Measurements from ENCODE around the gene SLC22A12.

The SLC22A12 gene

GRCh38 chr11:64629103-64629502 is 38.1 kb downstream of the SLC22A12 start:
- no peak for DNase-seq

DNA sequence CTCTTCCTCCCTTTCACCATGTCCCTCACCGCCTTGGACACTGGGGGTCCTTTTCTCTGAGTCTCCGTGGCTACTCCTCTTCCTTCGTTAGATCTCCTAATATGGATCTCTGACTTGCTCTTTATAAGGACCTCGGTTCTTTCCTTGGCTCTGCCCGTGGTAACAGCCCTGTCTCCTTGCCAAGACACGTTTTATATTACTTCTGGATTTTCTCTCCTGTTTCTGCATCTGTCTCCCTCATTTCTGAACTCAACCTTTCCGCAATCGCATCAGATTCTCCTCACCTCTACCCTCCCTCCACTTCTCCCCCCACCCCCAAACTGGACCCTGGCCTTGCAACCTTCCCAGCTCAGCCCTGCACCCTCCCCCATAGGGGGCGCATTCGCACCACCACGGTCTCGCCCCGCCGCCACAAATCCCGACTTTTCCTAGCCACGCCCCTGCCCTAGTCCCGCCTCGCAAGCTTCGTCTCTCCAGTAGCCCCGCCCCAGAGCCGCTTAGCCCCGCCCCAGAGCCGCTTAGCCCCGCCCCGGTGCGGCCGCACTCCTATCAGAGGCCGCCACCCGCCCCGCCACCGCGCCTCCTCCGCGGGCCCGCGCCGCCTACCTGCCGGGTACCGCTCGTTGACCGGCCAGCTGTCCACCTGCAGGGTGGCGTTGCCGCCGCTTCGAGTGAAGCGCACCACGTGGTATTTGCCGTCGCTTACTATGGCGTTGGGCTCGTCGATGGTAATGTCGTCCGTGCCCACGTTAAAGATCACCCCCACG is 39.0 kb downstream of the SLC22A12 start:
- no peak for DNase-seq

- DNase-seq = no peak
These were observed 40.7 kb downstream of the SLC22A12 start for GRCh38 chr11:64631675-64632074.

DNA sequence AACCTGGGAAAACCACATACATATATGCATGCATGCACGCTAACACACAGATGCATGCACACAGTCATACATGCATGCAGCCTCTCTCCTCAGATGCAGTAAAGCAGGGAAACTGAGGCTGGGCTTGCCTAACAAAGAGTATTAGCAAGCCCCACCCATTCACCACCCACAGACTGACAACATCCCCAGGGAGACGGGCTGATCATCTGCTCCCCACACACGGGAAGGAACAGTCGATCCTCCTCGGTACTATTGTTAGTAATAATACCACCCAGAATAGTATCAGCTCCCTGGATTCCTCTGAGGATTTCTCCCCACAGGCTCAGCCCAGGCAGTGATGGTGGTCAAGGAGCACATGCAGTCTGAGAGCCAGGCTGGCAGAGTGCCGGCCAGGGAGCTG is 41.2 kb downstream of the SLC22A12 start:
- no peak for DNase-seq

DNA sequence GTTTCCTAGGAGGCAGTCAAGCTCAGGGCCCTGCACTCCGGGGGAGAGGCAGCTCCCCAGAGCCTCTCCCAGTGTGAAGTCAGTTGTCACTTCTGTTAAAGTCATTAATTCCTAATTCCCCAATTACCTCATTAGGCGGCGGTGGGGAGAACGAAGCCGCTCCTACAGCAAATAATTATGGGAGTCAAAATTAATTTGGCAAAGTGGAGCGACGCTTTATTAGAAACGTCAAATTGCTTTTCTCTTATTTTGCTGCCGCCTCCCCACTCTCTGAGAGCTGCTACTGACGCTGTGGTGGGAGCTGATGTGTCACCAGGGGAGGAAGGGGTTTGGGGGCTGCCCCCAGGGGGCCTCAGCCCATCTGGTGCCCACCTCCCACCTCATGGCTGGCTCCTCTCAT is 41.6 kb downstream of the SLC22A12 start:
- DNase-seq = no peak

DNA sequence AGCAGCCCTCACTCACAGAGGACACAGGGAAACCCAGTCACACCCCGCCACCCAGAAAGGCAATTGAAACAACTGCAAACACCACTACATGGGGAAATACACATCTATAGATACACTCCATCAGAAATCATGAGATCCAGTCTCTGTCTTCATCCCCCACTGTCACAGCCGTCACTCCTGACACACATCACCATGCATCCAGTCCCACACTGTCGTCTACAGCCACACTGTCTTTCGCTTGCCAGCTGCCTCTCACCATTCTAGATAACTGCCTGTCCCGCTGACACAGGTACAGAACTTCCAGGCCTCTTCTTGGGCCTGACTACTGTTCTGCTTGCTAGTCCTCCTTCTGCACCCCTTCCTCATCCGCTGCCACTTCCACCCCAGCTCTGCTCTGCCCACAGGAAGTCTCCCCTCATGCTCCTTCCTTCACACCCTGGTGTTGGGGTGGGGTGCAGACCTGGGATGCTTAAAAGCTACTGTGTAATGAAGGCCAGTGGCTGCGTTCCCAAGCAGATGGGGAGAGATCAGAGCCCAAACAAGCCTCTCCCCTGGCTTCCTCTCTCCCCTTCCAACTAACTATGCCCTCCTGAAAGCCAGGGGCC is 42.6 kb downstream of the SLC22A12 start:
- no peak for DNase-seq

GRCh38 chr11:64637334-64638017 is 46.5 kb downstream of the SLC22A12 start:
- DNase-seq = no peak

- DNase-seq = no peak
These were observed 47.1 kb downstream of the SLC22A12 start for GRCh38 chr11:64638018-64638665.

- no peak for DNase-seq
These were observed 47.8 kb downstream of the SLC22A12 start for GRCh38 chr11:64638829-64639228.

GRCh38 chr11:64639885-64640284 is 48.9 kb downstream of the SLC22A12 start:
- no peak for DNase-seq

DNA sequence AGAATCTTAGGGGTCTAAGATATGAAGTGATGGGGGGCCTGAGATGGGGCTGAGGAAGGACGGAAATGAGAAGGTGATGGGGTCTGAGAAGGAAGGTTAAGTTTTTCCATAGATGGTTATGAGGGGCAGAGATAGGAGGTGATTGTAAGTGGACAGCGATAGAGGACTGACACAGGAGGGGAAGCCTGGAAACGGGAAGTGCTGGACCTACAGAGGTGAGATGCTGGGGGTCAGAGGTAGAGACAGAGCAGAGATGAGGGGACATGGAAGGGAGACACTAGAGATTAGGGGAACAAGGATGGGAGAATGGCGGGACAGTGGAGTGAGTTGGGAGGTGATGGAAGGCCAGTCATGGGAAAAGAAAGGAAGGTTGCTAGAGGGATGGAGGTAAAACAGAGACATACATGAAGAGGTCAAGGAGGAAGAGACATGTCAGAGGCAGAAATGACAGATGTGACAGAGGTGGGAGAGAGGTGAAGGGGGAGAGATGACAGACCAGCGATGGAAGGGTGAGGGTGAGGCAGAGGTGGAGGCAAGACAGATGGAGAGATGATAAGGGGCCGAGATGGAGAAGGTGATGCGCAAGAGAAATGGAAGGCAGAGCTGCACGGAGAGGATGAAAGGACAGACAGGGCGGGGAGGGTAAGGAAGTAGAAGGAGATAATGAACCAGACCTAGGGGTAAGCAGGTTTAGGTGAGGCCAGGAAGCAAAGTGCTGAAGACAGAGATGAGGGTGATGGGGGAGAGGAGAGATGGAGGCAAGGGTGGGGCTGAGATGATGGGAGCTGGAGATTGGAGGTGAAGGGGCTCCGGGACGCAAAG is 50.8 kb downstream of the SLC22A12 start:
- DNase-seq = no peak

GRCh38 chr11:64642418-64642735 is 51.4 kb downstream of the SLC22A12 start:
- no peak for DNase-seq

DNA sequence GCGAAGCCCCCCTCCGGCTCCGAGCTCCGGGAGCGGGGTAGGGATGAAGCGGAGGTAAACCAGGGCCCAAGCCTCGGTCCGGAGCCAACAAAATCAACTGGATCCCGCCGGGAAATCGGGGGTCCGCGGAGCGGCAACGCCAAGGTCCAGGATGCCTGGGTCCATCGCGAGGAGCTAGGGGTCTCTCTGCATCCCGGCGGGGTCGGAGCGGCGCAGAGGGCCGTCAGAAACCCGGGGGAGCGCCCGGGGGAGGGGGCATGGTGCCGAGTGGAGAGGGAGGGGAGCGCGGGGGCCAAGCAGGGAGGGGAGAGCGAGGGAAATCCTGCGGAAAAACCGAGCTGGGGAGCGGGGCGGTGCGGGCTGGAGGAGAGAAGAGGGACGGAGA is 51.8 kb downstream of the SLC22A12 start:
- DNase-seq = no peak

- no peak for DNase-seq
These were observed 52.3 kb downstream of the SLC22A12 start for GRCh38 chr11:64643256-64643881.

DNA sequence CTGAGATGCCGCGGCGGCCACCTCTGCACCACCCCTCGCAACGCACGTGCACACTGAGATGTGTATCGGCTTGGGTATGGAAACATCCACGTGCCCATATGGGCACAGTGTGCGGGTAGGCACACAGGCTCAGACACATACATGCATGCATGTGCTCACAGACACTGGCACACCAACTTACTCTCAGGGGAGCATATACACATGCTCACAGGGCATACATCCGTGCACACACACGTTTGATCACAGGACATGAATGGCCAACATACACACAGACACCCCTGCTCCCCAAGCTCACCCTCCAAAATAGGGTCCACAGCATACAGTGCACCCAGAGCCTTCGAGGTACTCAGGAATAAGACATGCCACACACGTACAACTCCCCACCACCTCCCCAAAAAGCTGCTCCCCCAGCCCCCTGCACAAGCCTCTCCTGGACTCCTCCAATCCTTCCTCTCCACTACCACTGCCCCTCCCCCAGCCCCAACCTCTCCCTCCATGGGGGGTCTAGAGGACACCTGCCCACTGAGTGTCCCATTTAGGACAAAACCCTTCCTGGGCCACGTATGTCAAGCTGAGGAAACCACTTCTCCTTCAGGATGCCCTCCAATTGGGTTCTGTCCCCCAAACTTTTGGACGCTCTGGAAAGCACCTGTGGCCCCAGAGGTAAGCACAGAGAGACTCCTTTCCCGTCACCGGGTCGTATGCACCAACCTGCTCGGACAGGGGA is 53.1 kb downstream of the SLC22A12 start:
- DNase-seq = no peak

GRCh38 chr11:64644647-64645275 is 53.7 kb downstream of the SLC22A12 start:
- peak; percentile 18 for DNase-seq

DNA sequence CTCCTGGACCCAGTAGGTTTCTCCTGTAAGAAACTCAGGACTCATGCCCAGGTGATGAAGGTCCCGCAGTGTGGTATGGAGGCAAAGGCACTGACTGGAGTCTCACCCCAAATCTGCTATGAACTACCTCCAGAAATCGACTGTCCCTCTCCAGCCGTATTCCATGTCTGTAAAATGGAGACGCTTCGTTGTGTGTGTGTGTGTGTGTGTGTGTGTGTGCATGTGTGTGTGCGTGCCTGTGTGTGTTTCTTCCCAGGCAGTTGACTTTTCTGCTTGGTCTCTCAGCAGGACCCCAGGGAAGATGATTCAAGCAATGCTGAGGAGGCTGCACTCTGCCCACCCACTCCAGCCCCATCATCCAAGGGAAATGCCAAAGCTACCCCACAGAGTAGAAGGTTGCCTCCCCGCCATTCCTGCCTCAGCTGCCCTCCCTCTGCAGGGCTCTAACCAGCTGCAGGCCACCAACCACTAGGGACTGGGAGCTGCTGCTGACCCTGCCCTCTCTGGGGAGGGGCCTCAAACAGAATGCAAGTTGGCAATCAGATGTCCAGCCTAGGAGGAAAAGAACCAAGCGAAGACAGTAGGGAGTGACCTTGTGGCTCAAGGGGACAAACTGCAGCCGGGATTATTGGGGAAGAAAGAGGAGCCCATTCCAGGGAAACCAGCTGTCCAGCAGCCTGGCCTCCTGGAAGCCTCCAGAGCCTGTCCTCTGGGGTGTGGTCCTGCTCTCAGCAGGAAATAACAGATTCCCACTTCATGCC is 56.2 kb downstream of the SLC22A12 start:
- no peak for DNase-seq

DNA sequence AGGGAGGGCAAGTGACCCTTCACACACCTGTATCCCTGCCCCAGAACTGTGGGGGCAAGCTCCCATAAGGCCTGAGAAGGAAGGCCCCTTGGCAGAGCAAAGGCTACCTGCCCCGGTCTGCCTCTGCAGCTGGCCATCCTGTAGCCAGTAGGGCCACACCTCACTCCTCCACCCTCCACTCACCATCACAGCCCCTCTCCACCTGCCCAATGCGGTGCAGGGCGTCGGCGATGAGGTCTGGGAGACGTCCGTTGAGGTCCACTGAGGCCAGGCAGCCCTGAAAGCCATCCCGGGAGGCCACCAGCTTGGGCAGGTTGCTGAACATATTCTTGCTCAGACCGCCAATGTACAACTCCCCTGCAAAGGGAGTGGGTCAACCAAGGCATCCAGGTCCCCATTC is 57.5 kb downstream of the SLC22A12 start:
- DNase-seq = no peak

GRCh38 chr11:64649291-64649697 is 58.3 kb downstream of the SLC22A12 start:
- DNase-seq = peak; percentile 12

GRCh38 chr11:64650923-64651523 is 60.0 kb downstream of the SLC22A12 start:
- peak; percentile 30 for DNase-seq
